Nephron (organoid): ENCODE measurements around the gene UAP1L1.

ENCODE experiments used
- H3K27ac Mint-ChIP-seq, 3 experiments: 2 replicates each; pipeline ENCODE4 v1.8.0; 2020; ENCODE audit warnings: mixed read lengths in 3 of 3, mild to moderate bottlenecking in 2 of 3, moderate library complexity in 1 of 3
- H3K27me3 Mint-ChIP-seq: 2 replicates; pipeline ENCODE4 v1.8.0; 2021; ENCODE audit warnings: low read depth, mild to moderate bottlenecking, moderate library complexity, mixed read lengths
- H3K36me3 Mint-ChIP-seq: 2 replicates; pipeline ENCODE4 v1.8.0; 2020; ENCODE audit warnings: low read depth, mixed read lengths
- H3K4me1 Mint-ChIP-seq: 2 replicates; pipeline ENCODE4 v1.8.0; 2020; ENCODE audit warnings: mixed read lengths
- H3K4me3 Mint-ChIP-seq, 3 experiments: 2 replicates each; pipeline ENCODE4 v1.8.0; 2020; ENCODE audit warnings: mild to moderate bottlenecking in 3 of 3, mixed read lengths in 3 of 3, moderate library complexity in 2 of 3
- H3K9me3 Mint-ChIP-seq: 2 replicates; pipeline ENCODE4 v1.8.0; 2020; ENCODE audit warnings: mixed read lengths
- CTCF ChIP-seq, 3 experiments: fragments of 200-600 bp; sonication (generic); IDR thresholded peaks; one replicate each; pipeline ENCODE4 v1.5.0; 2021; ENCODE audit warnings: antibody characterized with exemption in 3 of 3; ENCODE audit not compliant: unreplicated experiment in 3 of 3

UAP1L1 gene

GRCh38 chr9:137112564-137113384 is 35.5 kb downstream of the UAP1L1 start:
- no peak overlapping the region for H3K27ac Mint-ChIP-seq
- no peaks in the 10 kb centered on the region for H3K4me1 Mint-ChIP-seq
- peaks cover 26% of the 10 kb centered on the region for H3K27me3 Mint-ChIP-seq
- TF ChIP-seq CTCF (IDR thresholded peaks at IDR 0.05; ENCODE audit: unreplicated experiment in 3 of 3) = no peak
- peak overlapping the region; percentile 68 to 70 (median 68) for H3K4me3 Mint-ChIP-seq
- H3K36me3 Mint-ChIP-seq = no peaks in the 10 kb centered on the region
- H3K9me3 Mint-ChIP-seq = no peaks in the 10 kb centered on the region

- Mint-ChIP-seq H3K4me1 (no peaks in the 10 kb centered on the region), H3K27ac (no peak overlapping the region), H3K27me3 (peaks cover 27% of the 10 kb centered on the region), H3K36me3 (no peaks in the 10 kb centered on the region), H3K9me3 (no peaks in the 10 kb centered on the region), H3K4me3 (peak overlapping the region; percentile 43 to 68 (median 54))
- no peak for TF ChIP-seq CTCF (IDR thresholded peaks at IDR 0.05; ENCODE audit: unreplicated experiment in 3 of 3)
Measured at GRCh38 chr9:137113385-137114159, 36.3 kb downstream of the UAP1L1 start.

GRCh38 chr9:137114220-137114612 is 36.9 kb downstream of the UAP1L1 start:
- peaks cover 27% of the 10 kb centered on the region for H3K27me3 Mint-ChIP-seq
- H3K36me3 Mint-ChIP-seq = no peaks in the 10 kb centered on the region
- no peaks in the 10 kb centered on the region for H3K9me3 Mint-ChIP-seq
- TF ChIP-seq CTCF (IDR thresholded peaks at IDR 0.05; ENCODE audit: unreplicated experiment in 3 of 3) = no peak
- no peak overlapping the region for H3K27ac Mint-ChIP-seq
- H3K4me3 Mint-ChIP-seq = peak overlapping the region in 1 of 3 experiments; percentile 29
- no peaks in the 10 kb centered on the region for H3K4me1 Mint-ChIP-seq

- no peaks in the 10 kb centered on the region for H3K9me3 Mint-ChIP-seq
- H3K36me3 Mint-ChIP-seq = no peaks in the 10 kb centered on the region
- H3K27ac Mint-ChIP-seq = no peak within 1 kb of the TSS
- H3K4me1 Mint-ChIP-seq = no peaks in the 10 kb centered on the region
- peak within 1 kb of the TSS in 2 of 3 experiments; percentile 43 to 54 for H3K4me3 Mint-ChIP-seq
- TF ChIP-seq CTCF (IDR thresholded peaks at IDR 0.05; ENCODE audit: unreplicated experiment in 3 of 3) = no peak
- H3K27me3 Mint-ChIP-seq = peaks cover 27% of the 10 kb centered on the region
Measured at GRCh38 chr9:137114613-137115393, 37.5 kb downstream of the UAP1L1 start, which contains the start of gene DPP7. Gene DPP7 (minus strand): TSS chr9:137114733. CDS start chr9:137114713, 20 bp downstream.

- H3K27ac Mint-ChIP-seq = no peak overlapping the region
- H3K4me1 Mint-ChIP-seq = no peaks in the 10 kb centered on the region
- no peak for TF ChIP-seq CTCF (IDR thresholded peaks at IDR 0.05; ENCODE audit: unreplicated experiment in 3 of 3)
- no peaks in the 10 kb centered on the region for H3K9me3 Mint-ChIP-seq
- H3K36me3 Mint-ChIP-seq = no peaks in the 10 kb centered on the region
- no peak overlapping the region for H3K4me3 Mint-ChIP-seq
- peaks cover 27% of the 10 kb centered on the region for H3K27me3 Mint-ChIP-seq
Measured at GRCh38 chr9:137115394-137116026, 38.2 kb downstream of the UAP1L1 start.
